SU-DHL-6 (cell line): ENCODE results near the gene SLC27A1.

ENCODE experiments used
- H2AFZ ChIP-seq: fragments of 200-600 bp; sonication (generic); 2 replicates; pipeline ENCODE4 v1.6.1; 2014; ENCODE audit warnings: low read depth, mild to moderate bottlenecking, moderate library complexity, mixed read lengths, antibody characterized with exemption, low read length; ENCODE audit not compliant: severe bottlenecking
- H3F3A ChIP-seq: fragments of 200-600 bp; shearing (Covaris generic); 2 replicates; pipeline ENCODE4 v1.6.0; 2016; ENCODE audit warnings: antibody characterized with exemption, mild to moderate bottlenecking; ENCODE audit not compliant: insufficient read depth
- H3K27ac ChIP-seq: fragments of 200-600 bp; sonication (generic); 2 replicates; pipeline ENCODE4 v1.5.1; 2016; ENCODE audit warnings: low read depth, mild to moderate bottlenecking, low read length, moderate library complexity, mixed read lengths
- H3K27me3 ChIP-seq: fragments of 200-600 bp; sonication (generic), shearing (Covaris generic); 2 replicates; pipeline ENCODE4 v1.6.0; 2014; ENCODE audit warnings: mild to moderate bottlenecking, low read length
- H3K36me3 ChIP-seq: fragments of 200-600 bp; sonication (generic); 2 replicates; pipeline ENCODE4 v1.6.1; 2014; ENCODE audit warnings: mild to moderate bottlenecking, low read length, mixed read lengths
- H3K4me2 ChIP-seq: fragments of 300-600, 200-600 bp; shearing (Covaris generic), sonication (generic); 2 replicates; pipeline ENCODE4 v1.6.0; 2014; ENCODE audit warnings: low read length, low read depth, mild to moderate bottlenecking; ENCODE audit not compliant: poor library complexity, severe bottlenecking
- H3K4me3 ChIP-seq: fragments of 200-600 bp; sonication (generic); 2 replicates; pipeline ENCODE4 v1.5.1; 2014; ENCODE audit warnings: antibody characterized with exemption, low read length, mild to moderate bottlenecking, mixed read lengths; ENCODE audit not compliant: insufficient read depth, poor library complexity, severe bottlenecking
- H3K79me2 ChIP-seq: fragments of 200-600 bp; sonication (generic); 2 replicates; pipeline ENCODE4 v1.6.1; 2014; ENCODE audit warnings: mild to moderate bottlenecking, low read length, moderate library complexity; ENCODE audit not compliant: insufficient read depth
- H3K9ac ChIP-seq: fragments of 200-600 bp; sonication (generic); 2 replicates; pipeline ENCODE4 v1.7.0; 2014; ENCODE audit warnings: mild to moderate bottlenecking, low read length
- H3K9me2 ChIP-seq: fragments of 200-600 bp; sonication (generic); replicated peaks from 2 replicates; pipeline ENCODE4 v1.6.1; 2014; ENCODE audit warnings: low read length; ENCODE audit not compliant: insufficient read depth
- H3K9me3 ChIP-seq: fragments of 200-600 bp; sonication (generic); 2 replicates; pipeline ENCODE4 v1.6.1; 2014; ENCODE audit warnings: low read length, mixed read lengths; ENCODE audit not compliant: insufficient read depth
- H4K20me1 ChIP-seq: fragments of 200-600 bp; sonication (generic); 2 replicates; pipeline ENCODE4 v1.6.1; 2014; ENCODE audit warnings: low read depth, mild to moderate bottlenecking, antibody characterized with exemption, low read length, moderate library complexity, mixed read lengths
- CTCF ChIP-seq: fragments of 200-600 bp; sonication (generic); IDR thresholded peaks from one replicate; pipeline ENCODE4 v1.5.1; 2017; ENCODE audit warnings: antibody characterized with exemption, mild to moderate bottlenecking, low read length, moderate library complexity; ENCODE audit not compliant: insufficient read depth, poor library complexity, severe bottlenecking
- EZH2phosphoT487 ChIP-seq: fragments of 200-600 bp; sonication (generic), shearing (Covaris generic); conservative IDR thresholded peaks from 2 replicates; pipeline ENCODE4 v1.6.1; 2018; ENCODE audit warnings: mild to moderate bottlenecking, antibody characterized with exemption, low read length, moderate library complexity, mixed read lengths

SLC27A1 gene

GRCh38 chr19:17466487-17466850 lies 3.9 kb upstream of the SLC27A1 start:
- no peak overlapping the region for H3K27ac ChIP-seq

GRCh38 chr19:17467471-17468301 lies 2.6 kb upstream of the SLC27A1 start:
- H3K27ac ChIP-seq: no peak overlapping the region
- H3F3A ChIP-seq: no peaks in the 10 kb centered on the region; the same call in 1 of the 2 replicates
- H3K9ac ChIP-seq: no peak overlapping the region
- H3K9me2 ChIP-seq: no peaks in the 10 kb centered on the region
- H4K20me1 ChIP-seq: no peaks in the 10 kb centered on the region
- no peak overlapping the region for H2AFZ ChIP-seq
- no peak overlapping the region for H3K4me2 ChIP-seq
- H3K4me3 ChIP-seq: no peak overlapping the region
- H3K9me3 ChIP-seq: no peaks in the 10 kb centered on the region
- H3K36me3 ChIP-seq: no peaks in the 10 kb centered on the region
- H3K27me3 ChIP-seq: no peaks in the 10 kb centered on the region
- no peaks in the 10 kb centered on the region for H3K79me2 ChIP-seq
- no peak for TF ChIP-seq EZH2phosphoT487
- no peak for TF ChIP-seq CTCF

More at GRCh38 chr19:17466487-17466850, 3.9 kb upstream of the SLC27A1 start:
- Histone ChIP-seq H3K27me3 (no peaks in the 10 kb centered on the region), H3K9ac (no peak overlapping the region), H3K79me2 (no peaks in the 10 kb centered on the region), H4K20me1 (no peaks in the 10 kb centered on the region), H3F3A (no peaks in the 10 kb centered on the region; the same call in 1 of the 2 replicates), H3K9me3 (no peaks in the 10 kb centered on the region), H3K36me3 (no peaks in the 10 kb centered on the region), H3K4me2 (no peak overlapping the region), H3K9me2 (no peaks in the 10 kb centered on the region), H2AFZ (no peak overlapping the region), H3K4me3 (no peak overlapping the region)
- TF ChIP-seq EZH2phosphoT487: no peak
- no peak for TF ChIP-seq CTCF

- no peaks in the 10 kb centered on the region for H3K79me2 ChIP-seq
- no peaks in the 10 kb centered on the region for H3K9me3 ChIP-seq
- no peaks in the 10 kb centered on the region for H3K36me3 ChIP-seq
- no peak overlapping the region for H3K4me3 ChIP-seq
- H4K20me1 ChIP-seq: no peaks in the 10 kb centered on the region
- H3F3A ChIP-seq: no peaks in the 10 kb centered on the region; the same call in 1 of the 2 replicates
- no peak for TF ChIP-seq CTCF
- no peak for TF ChIP-seq EZH2phosphoT487
- H3K9me2 ChIP-seq: no peaks in the 10 kb centered on the region
- no peak overlapping the region for H2AFZ ChIP-seq
- no peaks in the 10 kb centered on the region for H3K27me3 ChIP-seq
- H3K9ac ChIP-seq: no peak overlapping the region
- H3K4me2 ChIP-seq: no peak overlapping the region
- no peak overlapping the region for H3K27ac ChIP-seq
Observed at GRCh38 chr19:17468302-17469091, 1.8 kb upstream of the SLC27A1 start.
